Amniotic stem cell (primary cell): ENCODE measurements around the gene SLC17A7.

ENCODE experiments used
- DNase-seq: peaks from one replicate; lab custom pipeline; 2025; lab: John Stamatoyannopoulos, UW

SLC17A7 gene

GRCh38 chr19:49408816-49409440 lies 32.4 kb downstream of the SLC17A7 start:
- no peak for DNase-seq

- no peak for DNase-seq
Measured at GRCh38 chr19:49407482-49408015, 33.8 kb downstream of the SLC17A7 start.

GRCh38 chr19:49407079-49407478 lies 34.2 kb downstream of the SLC17A7 start:
- no peak for DNase-seq

- no peak for DNase-seq
Measured at GRCh38 chr19:49403404-49404187, 37.7 kb downstream of the SLC17A7 start.

- no peak for DNase-seq
Measured at GRCh38 chr19:49400029-49400428, 41.3 kb downstream of the SLC17A7 start.

GRCh38 chr19:49398931-49399330 lies 42.4 kb downstream of the SLC17A7 start:
- DNase-seq, result no peak

- no peak for DNase-seq
Measured at GRCh38 chr19:49398001-49398615, 43.2 kb downstream of the SLC17A7 start.

GRCh38 chr19:49396738-49397505 lies 44.4 kb downstream of the SLC17A7 start:
- DNase-seq, result no peak

GRCh38 chr19:49395581-49396407 lies 45.5 kb downstream of the SLC17A7 start:
- no peak for DNase-seq

- DNase-seq, result no peak
Measured at GRCh38 chr19:49393881-49394280, 47.4 kb downstream of the SLC17A7 start.

GRCh38 chr19:49391581-49392399 lies 49.5 kb downstream of the SLC17A7 start:
- DNase-seq, result peak; percentile 29

- DNase-seq, result no peak
Measured at GRCh38 chr19:49390929-49391359, 50.4 kb downstream of the SLC17A7 start.

GRCh38 chr19:49390131-49390928 lies 51.0 kb downstream of the SLC17A7 start:
- no peak for DNase-seq

- DNase-seq, result no peak
Measured at GRCh38 chr19:49389406-49389805, 51.9 kb downstream of the SLC17A7 start.

- DNase-seq, result no peak
Measured at GRCh38 chr19:49387936-49388372, 53.4 kb downstream of the SLC17A7 start, which contains the start of gene KASH5. KASH5 (plus strand) TSS chr19:49388249; CDS start chr19:49390884, 2,635 bp downstream.

GRCh38 chr19:49383599-49383998 lies 57.7 kb downstream of the SLC17A7 start:
- no peak for DNase-seq

GRCh38 chr19:49382639-49383038 lies 58.7 kb downstream of the SLC17A7 start:
- no peak for DNase-seq

GRCh38 chr19:49380391-49380790 lies 60.9 kb downstream of the SLC17A7 start:
- DNase-seq, result no peak
